HepG2 (cell line): ENCODE measurements around the gene ZNF419. TPM values are rescaled to one million over a fixed set of nuclear protein-coding genes. Genes with fewer than 3 reads are reported as not detected.

ENCODE experiments used
- CBX5 ChIP-seq: sonication (generic); formaldehyde crosslinking; IDR thresholded peaks from 2 replicates; pipeline ENCODE4 v1.4.0; 2020; ENCODE audit warnings: missing genetic modification reagents, borderline replicate concordance
- DMAP1 ChIP-seq: IDR thresholded peaks from 2 replicates; pipeline ENCODE4 v1.6.1; 2016
- ELF1 ChIP-seq: sonication (generic); formaldehyde crosslinking; IDR thresholded peaks from 2 replicates; pipeline ENCODE4 v1.4.0; 2020; ENCODE audit warnings: missing genetic modification reagents
- GLMP ChIP-seq: sonication (generic); formaldehyde crosslinking; IDR thresholded peaks from 2 replicates; pipeline ENCODE4 v1.9.0; 2021; ENCODE audit warnings: missing genetic modification reagents, mild to moderate bottlenecking, borderline replicate concordance
- KAT8 ChIP-seq: IDR thresholded peaks from 2 replicates; pipeline ENCODE4 v1.6.1; 2016; ENCODE audit warnings: missing genetic modification reagents, missing compliant biosample characterization
- KDM5B ChIP-seq: sonication (generic); formaldehyde crosslinking; IDR thresholded peaks from 2 replicates; pipeline ENCODE4 v1.4.0; 2020; ENCODE audit warnings: missing genetic modification reagents, mild to moderate bottlenecking, borderline replicate concordance
- NCOA2 ChIP-seq: sonication (generic); formaldehyde crosslinking; IDR thresholded peaks from 2 replicates; pipeline ENCODE4 v1.8.0; 2022; ENCODE audit warnings: inconsistent platforms
- NFYB ChIP-seq: sonication (generic); formaldehyde crosslinking; IDR thresholded peaks from 2 replicates; pipeline ENCODE4 v1.4.0; 2020; ENCODE audit warnings: missing genetic modification reagents
- POLR2AphosphoS5 ChIP-seq: IDR thresholded peaks from 2 replicates; pipeline ENCODE4 v1.6.1; 2012; ENCODE audit warnings: low read depth, low read length
- RFXAP ChIP-seq: sonication (generic); formaldehyde crosslinking; IDR thresholded peaks from 2 replicates; pipeline ENCODE4 v1.4.0; 2020; ENCODE audit warnings: missing genetic modification reagents, borderline replicate concordance
- SUZ12 ChIP-seq: fragments of 150-350 bp; IDR thresholded peaks from 2 replicates; pipeline ENCODE4 v1.6.1; 2014; ENCODE audit warnings: low read depth, low read length
- ZFP36L2 ChIP-seq: sonication (generic); formaldehyde crosslinking; IDR thresholded peaks from 2 replicates; pipeline ENCODE4 v1.4.0; 2020; ENCODE audit warnings: missing genetic modification reagents
- ZHX2 ChIP-seq, 2 experiments: sonication (generic) in 1 of 2; formaldehyde crosslinking in 1 of 2; IDR thresholded peaks; 2 replicates each; pipeline versions ENCODE4 v1.6.1 to v1.9.0; 2014 to 2022; ENCODE audit warnings: antibody characterized with exemption in 1 of 2, borderline replicate concordance in 1 of 2, inconsistent platforms in 1 of 2, low read depth in 1 of 2, missing genetic modification reagents in 1 of 2
- ZMYM3 ChIP-seq: sonication (generic); formaldehyde crosslinking; IDR thresholded peaks from 2 replicates; pipeline ENCODE4 v1.5.1; 2020; ENCODE audit warnings: mild to moderate bottlenecking, missing genetic modification reagents
- ZMYM4 ChIP-seq: sonication (generic); formaldehyde crosslinking; IDR thresholded peaks from 2 replicates; pipeline ENCODE4 v1.8.1; 2023; ENCODE audit warnings: mild to moderate bottlenecking, missing genetic modification reagents
- ZNF280B ChIP-seq: sonication (generic); formaldehyde crosslinking; IDR thresholded peaks from 2 replicates; pipeline ENCODE4 v1.5.0; 2020; ENCODE audit warnings: missing genetic modification reagents, mild to moderate bottlenecking, borderline replicate concordance
- ZNF292 ChIP-seq: sonication (generic); formaldehyde crosslinking; IDR thresholded peaks from 2 replicates; pipeline ENCODE4 v1.8.1; 2022; ENCODE audit warnings: mild to moderate bottlenecking, low read depth, missing genetic modification reagents, borderline replicate concordance
- ZNF317 ChIP-seq: sonication (generic); formaldehyde crosslinking; IDR thresholded peaks from 2 replicates; pipeline ENCODE4 v1.5.0; 2020; ENCODE audit warnings: mild to moderate bottlenecking, missing genetic modification reagents
- ZNF547 ChIP-seq: sonication (generic); formaldehyde crosslinking; IDR thresholded peaks from 2 replicates; pipeline ENCODE4 v1.5.1; 2020; ENCODE audit warnings: mild to moderate bottlenecking, missing genetic modification reagents
- ZNF616 ChIP-seq: sonication (generic); formaldehyde crosslinking; IDR thresholded peaks from 2 replicates; pipeline ENCODE4 v1.5.0; 2020; ENCODE audit warnings: low read depth, mild to moderate bottlenecking, missing genetic modification reagents
- polyA plus RNA-seq, 8 experiments: library from polyadenylated mRNA; depleted of rRNA in 3 of 8; stranded (reverse) in 7 of 8; unstranded in 1 of 8; fragments of >200 nt; fragmentation: Illumina TruSeq in 4 of 8; extraction: Trizol in 4 of 8; gene quantifications; 2 replicates each; pipeline versions ENCODE4 v1.2.1 to v1.2.3, GENCODE V29; 2011 to 2016; ENCODE audit warnings: low read depth in 4 of 8, missing spikeins in 1 of 8, mixed read lengths in 1 of 8; ENCODE audit not compliant: insufficient read depth in 1 of 8
- total RNA-seq, 5 experiments: library from RNA; depleted of rRNA; stranded (reverse); fragments of >200 nt; fragmentation: Illumina TruSeq; extraction: Trizol; gene quantifications; 2 replicates each; pipeline ENCODE4 v1.2.3, GENCODE V29; 2016; ENCODE audit warnings: low read depth in 1 of 5

The ZNF419 gene
- total and polyA plus RNA-seq, 2 of the 13 experiments (the other 11 are each of a cell fraction or from before 2014, with no cell fraction given), result 8.5 to 8.8 TPM

GRCh38 chr19:57477191-57478008 lies 10.2 kb upstream of the ZNF419 start, which contains the start of gene ZNF772 (continued):
- TF ChIP-seq NFYB (CRISPR knock-in tag) (peak; percentile 93), ZNF292 (CRISPR knock-in tag) (0 out of 2 replicates have a peak, but pooled peaks have one; percentile 13), NCOA2 (CRISPR knock-in tag) (0 out of 2 replicates have a peak, but pooled peaks have one; percentile 6), ZNF547 (CRISPR knock-in tag) (peak; percentile 30; the same call in 1 of the 2 replicates), RFXAP (no peak), ELF1 (CRISPR knock-in tag) (peak; percentile 78), SUZ12 (peak; percentile 68), ZMYM4 (CRISPR knock-in tag) (peak; percentile 15; the same call in 1 of the 2 replicates), ZNF280B (0 out of 2 replicates have a peak, but pooled peaks have one; percentile 46), POLR2AphosphoS5 (peak; percentile 76), ZMYM3 (no peak), CBX5 (CRISPR knock-in tag) (peak; percentile 8; the same call in 1 of the 2 replicates), ZFP36L2 (CRISPR knock-in tag) (no peak), ZNF317 (CRISPR knock-in tag) (peak; percentile 79), KAT8 (CRISPR knock-in tag) (peak; percentile 93), ZNF616 (CRISPR knock-in tag) (peak; percentile 26; the same call in 1 of the 2 replicates), KDM5B (peak; percentile 79; the same call in 1 of the 2 replicates), ZHX2 (IDR thresholded peaks at IDR 0.05; ENCODE audit: low read depth) (peak; percentile 77), ZHX2 (CRISPR knock-in tag; IDR thresholded peaks at IDR 0.05; ENCODE audit: borderline replicate concordance) (no peak), GLMP (no peak), DMAP1 (CRISPR knock-in tag) (peak; percentile 63)
